ENCODE results near the gene DAGLA.

DNA sequence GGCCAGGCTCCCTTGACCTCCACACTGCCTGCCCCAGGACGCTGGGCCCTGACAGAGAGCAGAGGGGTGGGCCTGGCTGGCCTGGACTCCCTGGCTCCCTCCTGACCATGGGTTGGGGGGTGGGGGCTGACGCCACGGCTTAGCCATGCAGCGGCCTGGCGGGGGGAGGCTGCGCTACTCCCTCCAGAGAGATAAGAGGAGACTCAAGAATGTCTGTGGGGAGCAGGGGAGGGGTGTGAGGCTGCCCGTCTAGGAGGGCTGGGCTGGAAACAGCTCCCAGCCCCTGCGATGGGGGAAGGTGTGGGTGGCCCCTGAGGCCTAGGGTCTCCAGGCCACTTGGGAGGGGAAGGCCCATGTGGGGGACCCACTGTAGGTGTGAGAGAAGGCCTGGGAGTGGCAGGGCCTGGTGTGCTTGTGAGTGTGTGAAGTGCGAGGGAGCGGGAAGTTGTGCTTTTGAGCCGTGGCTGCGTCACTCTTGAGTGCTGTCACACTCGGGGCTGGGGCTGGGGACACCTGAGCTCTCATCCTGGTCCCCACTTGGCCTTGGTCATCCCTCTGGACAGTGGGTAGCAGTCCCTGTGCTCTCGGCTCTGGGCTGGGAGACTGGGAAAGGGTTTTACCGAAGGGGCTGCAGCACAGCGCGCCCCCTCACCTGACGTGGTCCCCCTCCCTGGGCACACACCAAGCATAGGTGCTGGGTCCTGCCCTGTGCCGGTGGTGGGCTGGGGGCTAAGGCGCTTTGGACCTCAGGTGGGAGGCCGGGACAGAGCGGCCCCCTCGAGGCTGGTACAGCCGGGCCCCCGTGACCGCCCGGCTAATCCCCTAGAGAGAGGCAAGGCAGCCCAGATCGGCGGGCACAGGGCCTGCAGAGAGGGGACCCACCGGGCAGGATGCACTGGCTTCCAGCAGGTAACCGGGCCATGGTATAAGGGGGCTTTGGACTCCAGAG is 74.6 kb downstream of the DAGLA start:
- TF ChIP-seq EZH2 (IDR thresholded peaks at IDR 0.05): no peak
- no peak for TF ChIP-seq POLR2AphosphoS5 (IDR thresholded peaks at IDR 0.05; ENCODE audit: borderline replicate concordance, low read depth, low read length)

All from SK-N-MC (cell line).